HepG2 (cell line): ENCODE results near the gene PARP15. TPM values are rescaled to one million over a fixed set of nuclear protein-coding genes. Genes with fewer than 3 reads are reported as not detected.
A peak's percentile ranks its signal among the peaks of the same experiment; 100 is the strongest.

Experiments
- ASH2L ChIP-seq: fragments of 300-600, 200-600 bp; sonication (generic); IDR thresholded peaks from 2 replicates; pipeline ENCODE4 v1.7.0; 2017; ENCODE audit warnings: low read depth, mild to moderate bottlenecking, moderate library complexity, mixed read lengths, low read length; ENCODE audit not compliant: insufficient read length
- ATF7 ChIP-seq, 2 experiments: fragments of 450-650 bp in 1 of 2; sonication (generic) in 1 of 2; formaldehyde crosslinking in 1 of 2; IDR thresholded peaks; 2 replicates each; pipeline versions ENCODE4 v1.4.0 to v1.6.1; 2016 to 2020; ENCODE audit warnings: antibody characterized with exemption in 1 of 2, mild to moderate bottlenecking in 1 of 2, missing genetic modification reagents in 1 of 2
- DPF2 ChIP-seq: sonication (generic); formaldehyde crosslinking; IDR thresholded peaks from 2 replicates; pipeline ENCODE4 v1.4.0; 2020; ENCODE audit warnings: mild to moderate bottlenecking, low read depth, missing genetic modification reagents, borderline replicate concordance
- ERF ChIP-seq: IDR thresholded peaks from 2 replicates; pipeline ENCODE4 v1.6.1; 2018; ENCODE audit warnings: missing biosample characterization, missing genetic modification reagents
- HMG20A ChIP-seq: IDR thresholded peaks from 2 replicates; pipeline ENCODE4 v1.6.1; 2016; ENCODE audit warnings: borderline replicate concordance
- HOXA7 ChIP-seq: sonication (generic); formaldehyde crosslinking; IDR thresholded peaks from 2 replicates; pipeline ENCODE4 v1.8.1; 2022; ENCODE audit warnings: mild to moderate bottlenecking, missing genetic modification reagents, moderate library complexity
- IKZF5 ChIP-seq: IDR thresholded peaks from 2 replicates; pipeline ENCODE4 v1.6.1; 2018; ENCODE audit warnings: missing genetic modification reagents, mild to moderate bottlenecking, missing compliant biosample characterization
- JUND ChIP-seq: sonication (generic); formaldehyde crosslinking; IDR thresholded peaks from 2 replicates; pipeline ENCODE4 v1.8.0; 2022; ENCODE audit warnings: mild to moderate bottlenecking, missing genetic modification reagents
- KLF12 ChIP-seq: sonication (generic); formaldehyde crosslinking; IDR thresholded peaks from 2 replicates; pipeline ENCODE4 v1.4.0; 2020; ENCODE audit warnings: missing genetic modification reagents, borderline replicate concordance
- KMT2A ChIP-seq: sonication (generic); formaldehyde crosslinking; IDR thresholded peaks from 2 replicates; pipeline ENCODE4 v1.4.0; 2020; ENCODE audit warnings: missing genetic modification reagents
- MAF1 ChIP-seq: sonication (generic); formaldehyde crosslinking; IDR thresholded peaks from 2 replicates; pipeline ENCODE4 v1.5.0; 2020; ENCODE audit warnings: missing genetic modification reagents, borderline replicate concordance
- MBNL3 ChIP-seq: fragments of 250-450 bp; sonication (Bioruptor Pico); conservative IDR thresholded peaks from 2 replicates; pipeline ENCODE4 v1.8.0; 2022; ENCODE audit warnings: mild to moderate bottlenecking, inconsistent platforms
- MED1 ChIP-seq: sonication (generic); formaldehyde crosslinking; IDR thresholded peaks from 2 replicates; pipeline ENCODE4 v1.4.0; 2020; ENCODE audit warnings: missing genetic modification reagents
- MTF2 ChIP-seq: sonication (generic); formaldehyde crosslinking; IDR thresholded peaks from 2 replicates; pipeline ENCODE4 v1.5.0; 2020; ENCODE audit warnings: missing genetic modification reagents, borderline replicate concordance
- MZF1 ChIP-seq: sonication (generic); formaldehyde crosslinking; IDR thresholded peaks from 2 replicates; pipeline ENCODE4 v1.8.1; 2023; ENCODE audit warnings: mild to moderate bottlenecking, missing genetic modification reagents, borderline replicate concordance
- NFE2 ChIP-seq: sonication (generic); formaldehyde crosslinking; IDR thresholded peaks from 2 replicates; pipeline ENCODE4 v1.4.0; 2020; ENCODE audit warnings: missing genetic modification reagents
- NR2F2 ChIP-seq: IDR thresholded peaks from 2 replicates; pipeline ENCODE4 v1.6.1; 2012; ENCODE audit warnings: low read depth, inconsistent platforms, borderline replicate concordance
- NRL ChIP-seq: sonication (generic); formaldehyde crosslinking; IDR thresholded peaks from 2 replicates; pipeline ENCODE4 v1.5.0; 2020; ENCODE audit warnings: missing genetic modification reagents, mild to moderate bottlenecking, moderate library complexity, borderline replicate concordance
- PHB2 ChIP-seq: fragments of 450-650 bp; IDR thresholded peaks from 2 replicates; pipeline ENCODE4 v1.6.1; 2018; ENCODE audit not compliant: partially characterized antibody
- PHF20 ChIP-seq: sonication (generic); formaldehyde crosslinking; IDR thresholded peaks from 2 replicates; pipeline ENCODE4 v1.5.0; 2020; ENCODE audit warnings: mild to moderate bottlenecking, missing genetic modification reagents
- REPIN1 ChIP-seq: sonication (generic); formaldehyde crosslinking; IDR thresholded peaks from 2 replicates; pipeline ENCODE4 v1.8.0; 2022; ENCODE audit warnings: missing genetic modification reagents, low read depth, mild to moderate bottlenecking, borderline replicate concordance
- SMAD9 ChIP-seq: sonication (generic); formaldehyde crosslinking; IDR thresholded peaks from 2 replicates; pipeline ENCODE4 v1.5.1; 2020; ENCODE audit warnings: mild to moderate bottlenecking, missing genetic modification reagents
- TCF7 ChIP-seq: sonication (generic); IDR thresholded peaks from 2 replicates; pipeline ENCODE4 v1.6.1; 2016; ENCODE audit warnings: antibody characterized with exemption, low read depth
- U2AF1 ChIP-seq: fragments of 200-400 bp; formaldehyde crosslinking; optimal IDR thresholded peaks from 2 replicates; pipeline ENCODE3; 2017; ENCODE audit warnings: mild to moderate bottlenecking, low read depth, low read length
- ZFAT ChIP-seq: sonication (generic); formaldehyde crosslinking; conservative IDR thresholded peaks from 2 replicates; pipeline ENCODE4 v1.8.1; 2023; ENCODE audit warnings: missing genetic modification reagents, inconsistent platforms
- ZNF451 ChIP-seq: sonication (generic); formaldehyde crosslinking; IDR thresholded peaks from 2 replicates; pipeline ENCODE4 v1.5.0; 2020; ENCODE audit warnings: mild to moderate bottlenecking, missing genetic modification reagents
- ZNF558 ChIP-seq: sonication (generic); formaldehyde crosslinking; IDR thresholded peaks from 2 replicates; pipeline ENCODE4 v1.9.0; 2022; ENCODE audit warnings: mild to moderate bottlenecking, missing genetic modification reagents, borderline replicate concordance
- ZNF629 ChIP-seq: sonication (generic); formaldehyde crosslinking; conservative IDR thresholded peaks from 2 replicates; pipeline ENCODE4 v1.5.0; 2020; ENCODE audit warnings: missing genetic modification reagents
- polyA plus RNA-seq, 8 experiments: library from polyadenylated mRNA; depleted of rRNA in 3 of 8; stranded (reverse) in 7 of 8; unstranded in 1 of 8; fragments of >200 nt; fragmentation: Illumina TruSeq in 4 of 8; extraction: Trizol in 4 of 8; gene quantifications; 2 replicates each; pipeline versions ENCODE4 v1.2.1 to v1.2.3, GENCODE V29; 2011 to 2016; ENCODE audit warnings: low read depth in 4 of 8, missing spikeins in 1 of 8, mixed read lengths in 1 of 8; ENCODE audit not compliant: insufficient read depth in 1 of 8
- total RNA-seq, 5 experiments: library from RNA; depleted of rRNA; stranded (reverse); fragments of >200 nt; fragmentation: Illumina TruSeq; extraction: Trizol; gene quantifications; 2 replicates each; pipeline ENCODE4 v1.2.3, GENCODE V29; 2016; ENCODE audit warnings: low read depth in 1 of 5
- TF ChIP-seq, protein P1 (sequence below): sonication (generic); formaldehyde crosslinking; IDR thresholded peaks from 2 replicates; pipeline ENCODE4 v1.4.0; 2020; ENCODE audit warnings: missing genetic modification reagents
- TF ChIP-seq, protein P2 (sequence below): IDR thresholded peaks from 2 replicates; pipeline ENCODE4 v1.6.1; 2012; ENCODE audit warnings: inconsistent platforms

Gene PARP15
- total and polyA plus RNA-seq, 2 of the 13 experiments (the other 11 are each of a cell fraction or from before 2014, with no cell fraction given) = 0.02 TPM; not detected in 1

GRCh38 chr3:122564155-122564912 is 13.1 kb upstream of the PARP15 start, which contains the start of the genes DTX3L and PARP9 (continued):
- TF ChIP-seq MTF2 (CRISPR knock-in tag) (no peak), NFE2 (CRISPR knock-in tag) (no peak), JUND (CRISPR knock-in tag) (peak; percentile 52; the same call in 1 of the 2 replicates), MBNL3 (no peak), MED1 (CRISPR knock-in tag) (peak; percentile 31; the same call in 1 of the 2 replicates), HMG20A (no peak), ZNF451 (no peak), KMT2A (CRISPR knock-in tag) (peak; percentile 98), TCF7 (no peak), U2AF1 (no peak), KLF12 (CRISPR knock-in tag) (no peak; the same call in 1 of the 2 replicates), ATF7 (IDR thresholded peaks at IDR 0.05) (no peak), ATF7 (CRISPR knock-in tag; IDR thresholded peaks at IDR 0.05) (no peak; the same call in 1 of the 2 replicates), IKZF5 (CRISPR knock-in tag) (peak; percentile 25; the same call in 1 of the 2 replicates), DPF2 (CRISPR knock-in tag) (no peak), MZF1 (CRISPR knock-in tag) (no peak), ZFAT (CRISPR knock-in tag) (0 out of 2 replicates have a peak, but pooled peaks have one; percentile 56), MAF1 (CRISPR knock-in tag) (no peak), NR2F2 (no peak), ERF (CRISPR knock-in tag) (peak; percentile 75; the same call in 1 of the 2 replicates), ZNF558 (CRISPR knock-in tag) (peak; percentile 55; the same call in 1 of the 2 replicates), HOXA7 (CRISPR knock-in tag) (no peak), NRL (CRISPR knock-in tag) (peak; percentile 85), ASH2L (peak; percentile 99), PHB2 (no peak), SMAD9 (CRISPR knock-in tag) (peak; percentile 62; the same call in 1 of the 2 replicates), ZNF629 (CRISPR knock-in tag) (no peak), PHF20 (CRISPR knock-in tag) (peak; percentile 81), REPIN1 (peak; percentile 76; the same call in 1 of the 2 replicates)
- TF ChIP-seq, protein P1, sequence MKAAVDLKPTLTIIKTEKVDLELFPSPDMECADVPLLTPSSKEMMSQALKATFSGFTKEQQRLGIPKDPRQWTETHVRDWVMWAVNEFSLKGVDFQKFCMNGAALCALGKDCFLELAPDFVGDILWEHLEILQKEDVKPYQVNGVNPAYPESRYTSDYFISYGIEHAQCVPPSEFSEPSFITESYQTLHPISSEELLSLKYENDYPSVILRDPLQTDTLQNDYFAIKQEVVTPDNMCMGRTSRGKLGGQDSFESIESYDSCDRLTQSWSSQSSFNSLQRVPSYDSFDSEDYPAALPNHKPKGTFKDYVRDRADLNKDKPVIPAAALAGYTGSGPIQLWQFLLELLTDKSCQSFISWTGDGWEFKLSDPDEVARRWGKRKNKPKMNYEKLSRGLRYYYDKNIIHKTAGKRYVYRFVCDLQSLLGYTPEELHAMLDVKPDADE = 0 out of 2 replicates have a peak, but pooled peaks have one; percentile 47
- TF ChIP-seq, protein P2, sequence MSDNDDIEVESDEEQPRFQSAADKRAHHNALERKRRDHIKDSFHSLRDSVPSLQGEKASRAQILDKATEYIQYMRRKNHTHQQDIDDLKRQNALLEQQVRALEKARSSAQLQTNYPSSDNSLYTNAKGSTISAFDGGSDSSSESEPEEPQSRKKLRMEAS = peak; percentile 84
